GM12878 (cell line): ENCODE data around the gene FOXP1. TPM values are rescaled to one million over a fixed set of nuclear protein-coding genes. Genes with fewer than 3 reads are reported as not detected.

Experiments used
- ATAC-seq: fragments of 200-7000 bp; cut with Tn5 transposase; 3 replicates; pipeline ENCODE4 v1.9.1; 2020; ENCODE audit warnings: mild to moderate bottlenecking, moderate library complexity
- BruUV-seq: library from RNA; stranded (reverse); fragments of 400-500 nt; replicated peaks from 2 replicates; lab custom pipeline; 2021; lab: Mats Ljungman, UMichigan
- CTCF ChIA-PET: fragments of 300-600 bp; sonication (Branson Sonifier 250); formaldehyde crosslinking; extraction: SDS; loops from one replicate; lab custom pipeline; 2021; ENCODE audit warnings: inconsistent platforms; lab: Yijun Ruan, JAX
- POLR2A ChIA-PET: fragments of 350-600 bp; formaldehyde crosslinking; extraction: SDS; loops from one replicate; lab custom pipeline; 2021; ENCODE audit warnings: inconsistent platforms; lab: Charles Lee
- RAD21 ChIA-PET: fragments of 300-600 bp; sonication (Branson Sonifier 250); formaldehyde crosslinking; loops from one replicate; lab custom pipeline; 2023; ENCODE audit warnings: antibody characterized with exemption; ENCODE audit not compliant: unreplicated experiment; lab: Charles Lee
- SMC1A ChIA-PET: fragments of 300-600 bp; sonication (Branson Sonifier 250); formaldehyde crosslinking; loops from one replicate; lab custom pipeline; 2023; ENCODE audit not compliant: unreplicated experiment, uncharacterized antibody; lab: Charles Lee
- DNase-seq: peaks from one replicate; pipeline ENCODE4 v3.0.0-alpha.2; 2011; ENCODE audit warnings: low read depth, low spot score
- FAIRE-seq: peaks from 3 replicates; lab custom pipeline; 2011; peaks lifted over from hg19 to GRCh38; lab: Jason Lieb, UNC
- H2AFZ ChIP-seq: 2 replicates; pipeline ENCODE4 v1.6.0; 2011; ENCODE audit warnings: low read depth, low read length, control low read depth; ENCODE audit not compliant: control insufficient read depth
- H3K27ac ChIP-seq: 2 replicates; pipeline ENCODE4 v1.5.1; 2011; ENCODE audit warnings: control low read depth; ENCODE audit not compliant: control insufficient read depth, insufficient read depth
- H3K27me3 ChIP-seq, 2 experiments: replicated peaks in 1 of 2; 2 replicates each; pipeline versions ENCODE4 v1.6.0 to v1.6.1; 2011; ENCODE audit warnings: low read length in 1 of 2; ENCODE audit not compliant: control insufficient read depth in 2 of 2, insufficient read depth in 2 of 2
- H3K36me3 ChIP-seq, 2 experiments: 2 replicates each; pipeline ENCODE4 v1.5.1; 2011; ENCODE audit warnings: low read length in 1 of 2; ENCODE audit not compliant: control insufficient read depth in 2 of 2, insufficient read depth in 2 of 2
- H3K4me1 ChIP-seq: 2 replicates; pipeline ENCODE4 v1.6.1; 2011; ENCODE audit warnings: mild to moderate bottlenecking, low read length, moderate library complexity, mixed read lengths; ENCODE audit not compliant: control insufficient read depth, insufficient read depth
- H3K4me2 ChIP-seq: 2 replicates; pipeline ENCODE4 v1.6.0; 2011; ENCODE audit warnings: control low read depth; ENCODE audit not compliant: control insufficient read depth, insufficient read depth
- H3K4me3 ChIP-seq: fragments of 200-600 bp; sonication (generic); 2 replicates; pipeline ENCODE4 v1.5.1; 2016
- H3K79me2 ChIP-seq: 2 replicates; pipeline ENCODE4 v1.6.0; 2011; ENCODE audit warnings: low read length; ENCODE audit not compliant: control insufficient read depth, insufficient read depth
- H3K9ac ChIP-seq: 2 replicates; pipeline ENCODE4 v1.8.0; 2011; ENCODE audit warnings: low read length, control low read depth, mixed read lengths; ENCODE audit not compliant: control insufficient read depth, insufficient read depth
- H3K9me3 ChIP-seq: replicated peaks from 3 replicates; pipeline ENCODE4 v1.5.1; 2011; ENCODE audit warnings: mild to moderate bottlenecking, low read length; ENCODE audit not compliant: control insufficient read depth, insufficient read depth
- H4K20me1 ChIP-seq: 2 replicates; pipeline ENCODE4 v1.6.0; 2011; ENCODE audit not compliant: control insufficient read depth, insufficient read depth
- BCL3 ChIP-seq: IDR thresholded peaks from 2 replicates; pipeline ENCODE4 v1.6.1; 2011; ENCODE audit warnings: borderline replicate concordance, low read depth, mild to moderate bottlenecking, moderate library complexity, low read length; ENCODE audit not compliant: insufficient read depth, poor library complexity, severe bottlenecking
- ESRRA ChIP-seq: IDR thresholded peaks from 2 replicates; pipeline ENCODE4 v1.6.1; 2012; ENCODE audit warnings: mild to moderate bottlenecking, low read length, improper control_type of control experiment
- EZH2 ChIP-seq: IDR thresholded peaks from 2 replicates; pipeline ENCODE4 v1.6.1; 2012; ENCODE audit warnings: low read depth, mild to moderate bottlenecking, control low read depth, inconsistent platforms, low read length, borderline replicate concordance; ENCODE audit not compliant: control insufficient read depth
- FOXM1 ChIP-seq: IDR thresholded peaks from 2 replicates; pipeline ENCODE4 v1.6.1; 2012; ENCODE audit warnings: low read depth, mild to moderate bottlenecking, inconsistent platforms, low read length, moderate library complexity
- HDGF ChIP-seq: fragments of 450-650 bp; IDR thresholded peaks from 2 replicates; pipeline ENCODE4 v1.6.1; 2016; ENCODE audit warnings: antibody characterized with exemption
- IKZF2 ChIP-seq, 2 experiments: fragments of 450-650 bp; IDR thresholded peaks; 2 replicates each; pipeline ENCODE4 v1.6.1; 2017; ENCODE audit warnings: mild to moderate bottlenecking in 2 of 2, moderate library complexity in 2 of 2
- SP1 ChIP-seq: IDR thresholded peaks from one replicate; pipeline ENCODE4 v1.6.1; 2011; ENCODE audit warnings: low read depth, low read length
- SPI1 ChIP-seq: IDR thresholded peaks from 2 replicates; pipeline ENCODE4 v1.6.1; 2011; ENCODE audit warnings: low read depth, mild to moderate bottlenecking, low read length, moderate library complexity, borderline replicate concordance; ENCODE audit not compliant: insufficient read depth
- SREBF2 ChIP-seq: IDR thresholded peaks from 2 replicates; pipeline ENCODE4 v1.6.1; 2012; ENCODE audit warnings: mild to moderate bottlenecking, low read length
- TCF3 ChIP-seq: IDR thresholded peaks from 2 replicates; pipeline ENCODE4 v1.6.1; 2012; ENCODE audit warnings: low read depth, mild to moderate bottlenecking, low read length, borderline replicate concordance; ENCODE audit not compliant: insufficient read depth
- ZNF274 ChIP-seq: IDR thresholded peaks from one replicate; pipeline ENCODE4 v1.8.0; 2011; ENCODE audit not compliant: insufficient read length, insufficient read depth
- ZNF384 ChIP-seq: IDR thresholded peaks from 2 replicates; pipeline ENCODE4 v1.6.1; 2012; ENCODE audit warnings: low read depth, mild to moderate bottlenecking, low read length, improper control_type of control experiment, borderline replicate concordance
- WGBS: methylation state at CpG from one replicate; pipeline ENCODE4 v1.1.6; 2016; ENCODE audit warnings: low lambda C conversion rate; ENCODE audit not compliant: insufficient replicate concordance, insufficient coverage; ENCODE audit errors: missing lambda C conversion rate; 5-methylcytosine and 5-hydroxymethylcytosine counted together
- in situ Hi-C: fragments of 300-500 bp; cut with MboI; formaldehyde crosslinking; loops from 9 replicates; pipeline ENCODE4 v1.14.3; 2018; ENCODE audit warnings: mixed read lengths
- intact Hi-C: fragments of 100-400 bp; cut with micrococcal nuclease; formaldehyde crosslinking; loops from one replicate; pipeline ENCODE4 v1.14.2; 2022; ENCODE audit not compliant: unreplicated experiment
- polyA plus RNA-seq, 11 experiments: library from polyadenylated mRNA; depleted of rRNA in 4 of 11; unstranded in 6 of 11; stranded (reverse) in 5 of 11; fragments of >200 nt; fragmentation: Nextera tagmentation in 4 of 11; fragmentation: Illumina TruSeq in 1 of 11; extraction: Ambion mirVana in 4 of 11; extraction: Trizol in 1 of 11; gene quantifications; 1 replicate in 1 of 11; 2 replicates in 10 of 11; pipeline versions ENCODE4 v1.2.1 to v1.2.3, GENCODE V29; 2011 to 2016; ENCODE audit warnings: inconsistent platforms in 2 of 11, missing spikeins in 2 of 11, low read depth in 1 of 11
- total RNA-seq, 4 experiments: library from RNA; depleted of rRNA in 3 of 4; stranded (reverse); fragments of >200 nt in 3 of 4; fragmentation: Illumina TruSeq in 1 of 4; extraction: Trizol in 1 of 4; gene quantifications; 2 replicates each; pipeline versions ENCODE4 v1.2.1 to v1.2.3, GENCODE V29; 2013 to 2021
- TF ChIP-seq, protein P1 (sequence below): fragments of 450-650 bp; IDR thresholded peaks from 2 replicates; pipeline ENCODE4 v1.6.1; 2017; ENCODE audit warnings: mild to moderate bottlenecking
- TF ChIP-seq, protein P2 (sequence below): fragments of 450-650 bp; IDR thresholded peaks from 2 replicates; pipeline ENCODE4 v1.6.1; 2016; ENCODE audit warnings: mild to moderate bottlenecking, moderate library complexity, borderline replicate concordance

The FOXP1 gene
- total and polyA plus RNA-seq, 10 of the 15 experiments (the other 5 are each of a cell fraction or from before 2014, with no cell fraction given) = 0.05 to 1.6 (median 0.20) TPM; not detected in 1

- peaks cover 0 to 2% of the 10 kb centered on the region in 2 experiments; a peak in 1 of 4 replicates for H3K27me3 ChIP-seq
- DNase-seq (no peak), FAIRE-seq (no peak), ATAC-seq (no peak)
- intact Hi-C loops = no loop called here
- H3K9ac ChIP-seq = no peak overlapping the region
- CTCF ChIA-PET = no interaction called here
- H3K79me2 ChIP-seq = no peaks in the 10 kb centered on the region
- POLR2A ChIA-PET = no interaction called here
- H3K9me3 ChIP-seq = no peaks in the 10 kb centered on the region
- SMC1A ChIA-PET = no interaction called here
- H4K20me1 ChIP-seq = no peaks in the 10 kb centered on the region
- RAD21 ChIA-PET = no interaction called here
- H2AFZ ChIP-seq = no peak overlapping the region
- H3K4me3 ChIP-seq = no peak overlapping the region
- no TSS peak for BruUV-seq
- no peak overlapping the region for H3K4me2 ChIP-seq
- H3K27ac ChIP-seq = no peak overlapping the region
- in situ Hi-C loops = no loop called here
- TF ChIP-seq BCL3 (no peak), ESRRA (no peak), FOXM1 (no peak), EZH2 (no peak), SP1 (no peak), HDGF (no peak), ZNF384 (no peak), IKZF2 (IDR thresholded peaks at IDR 0.05) (no peak), ZNF274 (no peak), SREBF2 (no peak), TCF3 (no peak), SPI1 (no peak)
- TF ChIP-seq, protein P1, sequence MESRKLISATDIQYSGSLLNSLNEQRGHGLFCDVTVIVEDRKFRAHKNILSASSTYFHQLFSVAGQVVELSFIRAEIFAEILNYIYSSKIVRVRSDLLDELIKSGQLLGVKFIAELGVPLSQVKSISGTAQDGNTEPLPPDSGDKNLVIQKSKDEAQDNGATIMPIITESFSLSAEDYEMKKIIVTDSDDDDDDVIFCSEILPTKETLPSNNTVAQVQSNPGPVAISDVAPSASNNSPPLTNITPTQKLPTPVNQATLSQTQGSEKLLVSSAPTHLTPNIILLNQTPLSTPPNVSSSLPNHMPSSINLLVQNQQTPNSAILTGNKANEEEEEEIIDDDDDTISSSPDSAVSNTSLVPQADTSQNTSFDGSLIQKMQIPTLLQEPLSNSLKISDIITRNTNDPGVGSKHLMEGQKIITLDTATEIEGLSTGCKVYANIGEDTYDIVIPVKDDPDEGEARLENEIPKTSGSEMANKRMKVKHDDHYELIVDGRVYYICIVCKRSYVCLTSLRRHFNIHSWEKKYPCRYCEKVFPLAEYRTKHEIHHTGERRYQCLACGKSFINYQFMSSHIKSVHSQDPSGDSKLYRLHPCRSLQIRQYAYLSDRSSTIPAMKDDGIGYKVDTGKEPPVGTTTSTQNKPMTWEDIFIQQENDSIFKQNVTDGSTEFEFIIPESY = no peak
- TF ChIP-seq, protein P2, sequence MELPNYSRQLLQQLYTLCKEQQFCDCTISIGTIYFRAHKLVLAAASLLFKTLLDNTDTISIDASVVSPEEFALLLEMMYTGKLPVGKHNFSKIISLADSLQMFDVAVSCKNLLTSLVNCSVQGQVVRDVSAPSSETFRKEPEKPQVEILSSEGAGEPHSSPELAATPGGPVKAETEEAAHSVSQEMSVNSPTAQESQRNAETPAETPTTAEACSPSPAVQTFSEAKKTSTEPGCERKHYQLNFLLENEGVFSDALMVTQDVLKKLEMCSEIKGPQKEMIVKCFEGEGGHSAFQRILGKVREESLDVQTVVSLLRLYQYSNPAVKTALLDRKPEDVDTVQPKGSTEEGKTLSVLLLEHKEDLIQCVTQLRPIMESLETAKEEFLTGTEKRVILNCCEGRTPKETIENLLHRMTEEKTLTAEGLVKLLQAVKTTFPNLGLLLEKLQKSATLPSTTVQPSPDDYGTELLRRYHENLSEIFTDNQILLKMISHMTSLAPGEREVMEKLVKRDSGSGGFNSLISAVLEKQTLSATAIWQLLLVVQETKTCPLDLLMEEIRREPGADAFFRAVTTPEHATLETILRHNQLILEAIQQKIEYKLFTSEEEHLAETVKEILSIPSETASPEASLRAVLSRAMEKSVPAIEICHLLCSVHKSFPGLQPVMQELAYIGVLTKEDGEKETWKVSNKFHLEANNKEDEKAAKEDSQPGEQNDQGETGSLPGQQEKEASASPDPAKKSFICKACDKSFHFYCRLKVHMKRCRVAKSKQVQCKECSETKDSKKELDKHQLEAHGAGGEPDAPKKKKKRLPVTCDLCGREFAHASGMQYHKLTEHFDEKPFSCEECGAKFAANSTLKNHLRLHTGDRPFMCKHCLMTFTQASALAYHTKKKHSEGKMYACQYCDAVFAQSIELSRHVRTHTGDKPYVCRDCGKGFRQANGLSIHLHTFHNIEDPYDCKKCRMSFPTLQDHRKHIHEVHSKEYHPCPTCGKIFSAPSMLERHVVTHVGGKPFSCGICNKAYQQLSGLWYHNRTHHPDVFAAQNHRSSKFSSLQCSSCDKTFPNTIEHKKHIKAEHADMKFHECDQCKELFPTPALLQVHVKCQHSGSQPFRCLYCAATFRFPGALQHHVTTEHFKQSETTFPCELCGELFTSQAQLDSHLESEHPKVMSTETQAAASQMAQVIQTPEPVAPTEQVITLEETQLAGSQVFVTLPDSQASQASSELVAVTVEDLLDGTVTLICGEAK = no peak
- WGBS = 51% methylated on average over 3 of the region's 3 CpGs
- no peaks in the 10 kb centered on the region for H3K36me3 ChIP-seq
- no peaks in the 10 kb centered on the region for H3K4me1 ChIP-seq
Measured at GRCh38 chr3:70989174-70989573, 594.4 kb downstream of the FOXP1 start.
